Measurements from ENCODE around the gene EMILIN2. TPM values are rescaled to one million over a fixed set of nuclear protein-coding genes. Genes with fewer than 3 reads are reported as not detected.
A peak's percentile ranks its signal among the peaks of the same experiment; 100 is the strongest.

EMILIN2 gene
- total and polyA plus RNA-seq, 2 experiments from 2014 or later: 10.6 to 16.8 TPM

DNA sequence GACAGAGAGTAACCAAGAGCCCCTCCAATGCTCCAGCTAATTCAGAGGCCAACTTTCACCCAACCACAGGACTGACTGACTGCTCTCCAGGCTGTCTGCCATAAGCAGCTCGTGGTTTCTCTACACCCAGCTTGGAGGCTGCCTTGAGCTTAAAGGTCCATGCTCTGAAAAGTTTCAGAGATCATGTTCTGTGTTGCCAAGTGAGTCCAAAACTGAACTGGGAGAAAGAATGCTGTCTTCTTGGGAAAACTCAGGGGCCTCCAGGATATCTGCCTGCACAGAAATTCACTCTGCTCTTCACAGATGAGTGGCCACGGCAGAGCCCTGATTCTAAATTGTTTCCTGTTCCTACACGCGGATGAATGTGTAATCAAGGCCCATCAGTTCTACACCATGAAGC is 115.0 kb downstream of the EMILIN2 start:
- no peak for DNase-seq (ENCODE audit: low spot score)
- H3K4me3 ChIP-seq: no peak overlapping the region
- peak overlapping the region; percentile 31 for H3K27ac ChIP-seq
- H2AFZ ChIP-seq: no peak overlapping the region
- H3K4me2 ChIP-seq: no peak overlapping the region
- no peak for TF ChIP-seq EZH2phosphoT487 (IDR thresholded peaks at IDR 0.05; ENCODE audit: low read depth, severe bottlenecking, unreplicated experiment)
- TF ChIP-seq, protein P1, sequence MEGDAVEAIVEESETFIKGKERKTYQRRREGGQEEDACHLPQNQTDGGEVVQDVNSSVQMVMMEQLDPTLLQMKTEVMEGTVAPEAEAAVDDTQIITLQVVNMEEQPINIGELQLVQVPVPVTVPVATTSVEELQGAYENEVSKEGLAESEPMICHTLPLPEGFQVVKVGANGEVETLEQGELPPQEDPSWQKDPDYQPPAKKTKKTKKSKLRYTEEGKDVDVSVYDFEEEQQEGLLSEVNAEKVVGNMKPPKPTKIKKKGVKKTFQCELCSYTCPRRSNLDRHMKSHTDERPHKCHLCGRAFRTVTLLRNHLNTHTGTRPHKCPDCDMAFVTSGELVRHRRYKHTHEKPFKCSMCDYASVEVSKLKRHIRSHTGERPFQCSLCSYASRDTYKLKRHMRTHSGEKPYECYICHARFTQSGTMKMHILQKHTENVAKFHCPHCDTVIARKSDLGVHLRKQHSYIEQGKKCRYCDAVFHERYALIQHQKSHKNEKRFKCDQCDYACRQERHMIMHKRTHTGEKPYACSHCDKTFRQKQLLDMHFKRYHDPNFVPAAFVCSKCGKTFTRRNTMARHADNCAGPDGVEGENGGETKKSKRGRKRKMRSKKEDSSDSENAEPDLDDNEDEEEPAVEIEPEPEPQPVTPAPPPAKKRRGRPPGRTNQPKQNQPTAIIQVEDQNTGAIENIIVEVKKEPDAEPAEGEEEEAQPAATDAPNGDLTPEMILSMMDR (IDR thresholded peaks at IDR 0.05; ENCODE audit: poor library complexity): no peak
- TF ChIP-seq EZH2 (IDR thresholded peaks at IDR 0.05; ENCODE audit: borderline replicate concordance): no peak
- 64% methylated on average over 4 of the region's 4 CpGs for WGBS (ENCODE audit: low lambda C conversion rate, missing lambda C conversion rate)
- peaks cover 13% of the 10 kb centered on the region for H4K20me1 ChIP-seq (ENCODE audit: insufficient read depth, poor library complexity, severe bottlenecking)
- H3K9me2 ChIP-seq (replicated peaks; ENCODE audit: insufficient read depth): no peaks in the 10 kb centered on the region
- H3K27me3 ChIP-seq: no peaks in the 10 kb centered on the region
- H3K9me3 ChIP-seq (ENCODE audit: low read depth): no peaks in the 10 kb centered on the region
- H3K36me3 ChIP-seq (replicated peaks; ENCODE audit: insufficient read depth, low read depth): no peaks in the 10 kb centered on the region
- H3K79me2 ChIP-seq: peaks cover 86% of the 10 kb centered on the region
- peaks cover 28% of the 10 kb centered on the region for H3K4me1 ChIP-seq (ENCODE audit: insufficient read depth)

DNA sequence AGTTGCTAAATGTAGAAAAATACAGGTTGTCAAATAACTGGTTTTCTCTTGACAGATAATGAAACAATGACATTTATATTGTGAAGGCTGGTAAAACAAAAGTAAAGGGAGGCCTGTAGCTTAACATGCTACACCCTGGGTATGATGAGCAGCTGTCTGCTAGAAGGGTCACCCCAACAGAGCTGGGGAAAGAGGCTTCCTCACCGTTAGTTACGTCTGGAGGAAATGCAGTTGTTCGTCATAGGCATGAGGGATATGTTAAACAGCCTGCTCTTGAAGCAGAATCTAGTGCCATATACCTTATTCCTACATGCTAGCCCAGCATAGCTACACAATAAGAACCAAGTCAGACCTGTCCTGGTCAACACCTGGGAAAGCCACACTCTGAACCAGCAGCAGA is 116.2 kb downstream of the EMILIN2 start:
- H3K4me3 ChIP-seq: no peak overlapping the region
- H3K4me1 ChIP-seq (ENCODE audit: insufficient read depth): peaks cover 35% of the 10 kb centered on the region
- H3K79me2 ChIP-seq: peaks cover 89% of the 10 kb centered on the region
- H3K27ac ChIP-seq: no peak overlapping the region
- H3K27me3 ChIP-seq: no peaks in the 10 kb centered on the region
- H4K20me1 ChIP-seq (ENCODE audit: insufficient read depth, poor library complexity, severe bottlenecking): peaks cover 13% of the 10 kb centered on the region
- H3K36me3 ChIP-seq (replicated peaks; ENCODE audit: insufficient read depth, low read depth): no peaks in the 10 kb centered on the region
- no peak overlapping the region for H2AFZ ChIP-seq
- H3K9me3 ChIP-seq (ENCODE audit: low read depth): no peaks in the 10 kb centered on the region
- 94% methylated on average over 3 of the region's 3 CpGs for WGBS (ENCODE audit: low lambda C conversion rate, missing lambda C conversion rate)
- TF ChIP-seq, protein P1 (IDR thresholded peaks at IDR 0.05; ENCODE audit: poor library complexity): no peak
- TF ChIP-seq EZH2phosphoT487 (IDR thresholded peaks at IDR 0.05; ENCODE audit: low read depth, severe bottlenecking, unreplicated experiment): no peak
- TF ChIP-seq EZH2 (IDR thresholded peaks at IDR 0.05; ENCODE audit: borderline replicate concordance): no peak
- H3K4me2 ChIP-seq: no peak overlapping the region
- H3K9me2 ChIP-seq (replicated peaks; ENCODE audit: insufficient read depth): no peaks in the 10 kb centered on the region
- no peak for DNase-seq (ENCODE audit: low spot score)

DNA sequence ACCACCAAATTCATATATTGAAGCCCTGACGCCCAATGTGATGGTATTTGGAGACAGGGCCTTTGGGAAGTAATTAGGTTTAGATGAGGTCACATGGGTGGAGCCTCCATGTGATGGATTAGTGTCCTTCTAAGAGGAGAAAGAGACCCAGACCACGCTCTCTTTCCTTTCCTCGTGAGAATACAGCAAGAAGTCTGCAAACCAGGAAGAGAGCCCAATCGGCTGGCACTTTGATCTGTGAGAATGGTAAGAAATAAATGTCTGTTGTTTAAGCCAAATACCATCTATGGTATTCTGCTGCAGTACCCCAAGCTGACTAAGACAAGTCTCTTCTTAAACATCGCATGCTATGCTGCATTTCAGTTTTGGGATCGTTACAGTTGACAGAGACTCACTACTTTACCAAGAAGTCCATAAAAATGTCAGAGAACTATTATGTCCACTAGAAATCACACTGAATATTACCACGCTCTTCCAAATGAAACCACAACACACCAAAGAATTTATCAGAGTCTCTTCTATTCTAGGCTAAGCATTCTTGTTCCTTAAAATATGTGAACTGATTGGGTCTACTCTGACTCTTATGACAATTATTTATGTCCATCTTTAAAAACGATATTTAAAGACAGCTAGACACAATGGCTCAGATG is 117.7 kb downstream of the EMILIN2 start:
- WGBS (ENCODE audit: low lambda C conversion rate, missing lambda C conversion rate): 90% methylated on average over 8 of the region's 8 CpGs
- Histone ChIP-seq H3K27me3 (no peaks in the 10 kb centered on the region), H2AFZ (no peak overlapping the region), H3K4me3 (no peak overlapping the region), H3K9me3 (ENCODE audit: low read depth) (no peaks in the 10 kb centered on the region), H4K20me1 (ENCODE audit: insufficient read depth, poor library complexity, severe bottlenecking) (peaks cover 18% of the 10 kb centered on the region), H3K27ac (no peak overlapping the region), H3K4me2 (no peak overlapping the region), H3K4me1 (ENCODE audit: insufficient read depth) (peaks cover 41% of the 10 kb centered on the region), H3K36me3 (replicated peaks; ENCODE audit: insufficient read depth, low read depth) (no peaks in the 10 kb centered on the region), H3K79me2 (peaks cover 98% of the 10 kb centered on the region), H3K9me2 (replicated peaks; ENCODE audit: insufficient read depth) (no peaks in the 10 kb centered on the region)
- no peak for DNase-seq (ENCODE audit: low spot score)
- TF ChIP-seq, protein P1 (IDR thresholded peaks at IDR 0.05; ENCODE audit: poor library complexity): no peak
- TF ChIP-seq EZH2 (IDR thresholded peaks at IDR 0.05; ENCODE audit: borderline replicate concordance) (no peak), EZH2phosphoT487 (IDR thresholded peaks at IDR 0.05; ENCODE audit: low read depth, severe bottlenecking, unreplicated experiment) (no peak)

Other genes starting within 250 kb of the EMILIN2 start
- 48.9 and 63.9 TPM in 2 replicates for gene SMCHD1, start 191.3 kb upstream of the EMILIN2 start, total RNA-seq
- 13.0 and 15.7 TPM in 2 replicates for gene SMCHD1, start 191.3 kb upstream of the EMILIN2 start, polyA plus RNA-seq
- 62.1 and 71.2 TPM in 2 replicates for gene LPIN2, start 166.1 kb downstream of the EMILIN2 start, total RNA-seq
- gene LPIN2, start 166.1 kb downstream of the EMILIN2 start, polyA plus RNA-seq: 28.2 and 29.1 TPM in 2 replicates